Activated CD8-positive, alpha-beta memory T cell treated with anti-CD3 and anti-CD28 coated beads, Interleukin-2, amount 50 U/mL, for 4 hours (primary cell): Measurements from ENCODE around the gene PYGO2.
"Not testable (repeated sequence)": the region's sequence is repeated elsewhere in the genome, so short reads cannot be mapped to it uniquely, and the experiment has no call there.

Source experiments
- DNase-seq: peaks from one replicate; pipeline ENCODE4 v3.0.0-alpha.2; 2020

The PYGO2 gene

DNA sequence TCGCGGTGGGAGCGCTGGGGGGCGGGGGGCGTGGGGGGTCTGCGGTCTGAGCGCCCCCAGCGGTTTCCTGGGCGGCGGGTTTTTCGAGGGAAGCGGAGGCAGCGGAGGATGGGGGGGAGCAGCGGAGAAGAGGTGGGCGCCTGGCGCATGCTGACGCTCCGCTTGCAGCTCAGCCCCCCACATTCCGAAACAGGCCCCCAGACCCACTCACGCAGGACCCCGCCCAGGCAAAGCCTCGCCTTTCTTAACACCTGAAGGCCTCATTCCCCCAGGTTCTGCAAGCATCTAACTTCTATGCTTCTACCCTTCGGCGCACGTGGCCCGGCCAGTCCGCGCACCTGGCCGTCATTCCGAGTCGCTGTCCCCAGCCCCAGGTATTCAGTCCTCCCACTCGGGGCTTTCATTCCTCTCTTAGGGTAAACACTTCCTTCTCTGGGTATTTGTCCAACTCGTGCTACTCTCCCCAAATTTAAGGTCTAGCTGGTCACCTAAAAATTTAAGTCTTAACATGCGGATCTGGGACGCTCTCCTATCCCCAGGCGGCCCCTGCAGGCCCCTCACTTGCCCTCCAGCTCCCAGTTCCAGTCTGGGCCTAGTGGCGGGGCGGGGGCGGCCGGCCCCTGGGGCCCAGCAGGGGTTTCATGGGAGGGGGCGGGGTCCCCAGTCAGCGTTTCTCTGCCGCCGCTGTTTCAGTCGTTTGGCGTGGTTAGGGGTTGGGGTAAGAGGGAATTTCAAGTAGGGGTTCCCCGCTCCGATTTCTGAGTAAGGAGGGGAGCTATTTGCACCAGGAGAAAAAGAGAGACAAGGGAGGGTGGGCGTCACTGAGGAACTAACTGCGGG lies 38.2 kb upstream of the PYGO2 start:
- peak; percentile 61 for DNase-seq

DNA sequence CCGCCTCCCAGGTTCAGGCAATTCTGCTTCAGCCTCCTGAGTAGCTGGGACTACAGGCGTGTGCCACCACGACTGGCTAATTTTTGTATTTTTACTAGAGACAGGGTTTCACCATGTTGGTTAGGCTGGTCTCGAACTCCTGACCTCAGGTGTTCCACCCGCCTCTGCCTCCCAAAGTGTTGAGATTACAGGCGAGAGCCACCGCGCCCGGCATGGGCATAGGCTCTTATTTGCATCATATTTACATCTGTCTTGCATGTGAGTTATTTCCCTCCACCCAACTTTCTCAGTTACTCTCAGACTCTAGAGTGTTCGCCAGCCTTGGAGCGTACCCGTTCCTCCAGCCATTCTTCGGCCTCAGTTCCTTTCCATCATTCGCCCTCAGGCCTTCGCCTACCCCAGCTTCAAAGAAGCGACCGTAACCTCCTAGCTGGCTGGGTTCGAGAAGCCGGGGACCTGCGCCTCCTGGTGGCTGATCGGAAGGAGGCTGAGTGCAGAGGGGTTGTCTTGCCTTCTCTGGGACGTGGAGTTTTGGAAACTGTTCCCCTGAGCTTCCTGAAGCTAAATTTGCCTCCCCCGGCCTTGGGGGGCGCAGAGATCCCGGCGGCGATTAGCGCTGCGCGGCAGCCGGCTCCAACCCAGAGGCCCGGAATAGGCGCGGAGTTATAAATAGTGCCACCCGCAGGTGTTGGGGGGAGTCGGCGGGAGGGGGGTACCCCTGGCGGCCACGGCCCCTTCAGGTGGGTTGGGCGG lies 37.4 kb upstream of the PYGO2 start:
- peak; percentile 71 for DNase-seq

DNA sequence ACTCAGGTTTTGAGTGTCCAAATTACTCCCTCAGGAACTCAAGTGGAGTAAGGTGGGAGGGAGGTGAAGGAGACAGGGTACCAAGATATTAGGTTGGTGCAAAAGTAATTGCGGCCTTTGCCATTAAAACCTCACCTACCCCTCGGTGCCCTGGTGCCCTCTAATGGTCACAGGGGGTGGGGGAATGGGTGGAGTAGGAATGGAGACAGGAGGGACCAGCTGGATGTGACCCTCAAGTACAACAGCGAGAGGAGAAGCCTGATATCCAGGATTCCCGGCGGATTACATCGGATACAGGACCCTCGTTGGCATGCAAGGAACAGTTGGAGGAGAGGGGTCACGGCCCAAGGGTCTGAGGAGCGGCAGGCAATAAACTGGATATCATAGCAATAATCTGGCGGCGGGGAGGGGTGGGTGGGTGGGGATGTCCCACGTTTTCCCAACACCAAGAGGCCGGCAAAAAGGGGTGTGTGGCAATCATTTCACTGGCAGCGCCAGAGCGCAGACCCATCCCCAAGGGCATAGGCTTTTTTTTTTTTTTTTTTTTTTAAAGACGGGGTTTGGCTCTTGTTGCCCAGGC lies 36.7 kb upstream of the PYGO2 start:
- DNase-seq: no peak

DNA sequence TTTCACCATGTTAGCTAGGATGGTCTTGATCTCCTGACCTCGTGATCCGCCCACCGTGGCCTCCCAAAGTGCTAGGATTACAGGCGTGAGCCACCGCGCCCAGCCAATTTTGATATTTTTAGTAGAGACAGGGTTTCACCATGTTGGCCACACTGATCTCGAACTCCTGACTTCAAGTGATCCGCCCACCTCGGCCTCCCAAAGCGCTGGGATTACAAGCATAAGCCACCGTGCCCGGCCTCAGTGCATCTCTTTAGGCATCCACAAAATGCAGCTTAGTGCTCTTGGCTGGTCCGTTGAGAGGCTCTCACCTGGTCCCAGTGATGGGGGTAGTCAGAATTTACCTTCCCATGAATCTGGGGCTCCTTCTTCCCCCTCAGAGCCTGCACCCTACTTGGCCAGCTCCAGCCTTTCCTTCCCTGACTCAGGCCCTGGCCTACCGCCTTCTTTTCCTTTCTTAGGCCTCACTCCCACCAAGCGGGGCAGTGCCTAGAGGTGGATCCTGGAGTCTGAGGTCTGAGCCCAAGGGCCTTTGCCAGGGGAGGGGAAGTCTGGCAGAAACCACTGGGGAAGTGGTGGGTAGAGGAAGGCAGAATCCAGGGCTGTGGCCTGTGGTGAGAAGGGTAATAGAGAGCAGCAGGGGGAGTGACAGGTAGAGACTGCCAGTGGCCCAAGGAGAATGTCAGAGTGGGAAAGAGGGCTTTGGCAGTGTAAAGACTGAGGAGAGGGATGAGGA lies 35.6 kb upstream of the PYGO2 start:
- DNase-seq: no peak

DNA sequence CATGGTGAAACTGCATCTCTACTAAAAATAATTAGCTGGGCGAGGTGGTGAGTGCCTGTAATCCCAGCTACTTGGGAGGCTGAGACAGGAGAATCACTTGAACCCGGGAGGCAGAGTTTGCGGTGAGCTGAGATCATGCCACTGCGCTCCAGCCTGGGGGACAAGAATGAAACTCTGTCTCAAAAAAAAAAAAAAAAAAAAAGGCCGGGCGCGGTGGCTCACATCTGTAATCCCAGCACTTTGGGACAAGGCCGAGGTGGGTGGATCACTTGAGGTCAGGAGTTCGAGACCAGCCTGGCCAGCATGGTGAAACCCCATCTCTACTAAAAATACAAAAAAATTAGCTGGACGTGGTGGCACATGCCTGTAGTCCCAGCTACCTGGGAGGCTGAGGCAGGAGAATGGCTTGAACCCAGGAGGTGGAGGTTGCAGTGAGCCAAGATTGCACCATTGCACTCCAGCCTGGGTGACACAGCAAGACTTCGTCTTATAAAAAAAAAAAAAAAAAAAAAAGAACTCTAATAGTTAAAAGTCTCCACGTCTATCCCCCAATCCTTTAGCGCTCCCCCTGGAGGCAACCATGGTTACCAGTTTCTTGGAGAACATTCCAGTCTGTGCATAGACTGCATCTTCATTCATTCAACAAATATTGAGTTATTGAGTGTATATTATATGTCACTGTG lies 33.9 kb upstream of the PYGO2 start:
- not testable (repeated sequence) for DNase-seq

DNA sequence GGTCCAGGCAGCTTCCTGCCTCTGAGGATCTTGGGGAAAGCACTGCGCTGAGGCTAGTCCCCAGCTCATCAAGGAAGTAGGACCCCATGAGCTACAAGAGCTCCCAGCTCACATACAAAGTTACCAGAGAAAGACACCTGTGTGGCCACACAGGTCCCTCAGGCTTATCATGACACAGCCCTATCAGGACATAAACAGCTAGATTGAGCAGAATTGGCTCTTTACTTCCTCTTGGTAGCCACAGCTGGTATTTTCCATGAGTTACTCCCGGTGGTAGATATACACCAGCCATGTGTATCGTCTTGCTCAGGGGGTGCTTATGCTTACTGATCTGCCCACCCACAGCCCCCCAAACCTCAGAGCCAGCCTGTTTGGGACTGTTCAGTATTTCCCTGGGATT lies 33.0 kb upstream of the PYGO2 start:
- DNase-seq: no peak

DNA sequence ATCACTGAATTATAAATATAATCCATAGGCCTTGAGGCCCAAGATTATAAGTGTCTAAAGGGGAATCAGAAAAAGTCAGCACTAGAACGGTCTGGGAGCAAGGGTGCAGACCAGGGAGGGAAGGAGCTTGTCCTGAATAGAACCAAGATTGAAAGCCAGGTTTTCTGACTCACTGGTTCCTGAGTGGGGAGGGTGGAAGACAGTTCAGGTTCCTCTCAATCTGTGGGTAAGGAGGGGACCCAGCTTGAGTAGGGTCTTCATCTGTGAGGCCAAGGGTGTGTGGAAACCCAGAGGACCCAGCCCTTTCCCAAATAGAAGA lies 32.6 kb upstream of the PYGO2 start:
- DNase-seq: no peak

DNA sequence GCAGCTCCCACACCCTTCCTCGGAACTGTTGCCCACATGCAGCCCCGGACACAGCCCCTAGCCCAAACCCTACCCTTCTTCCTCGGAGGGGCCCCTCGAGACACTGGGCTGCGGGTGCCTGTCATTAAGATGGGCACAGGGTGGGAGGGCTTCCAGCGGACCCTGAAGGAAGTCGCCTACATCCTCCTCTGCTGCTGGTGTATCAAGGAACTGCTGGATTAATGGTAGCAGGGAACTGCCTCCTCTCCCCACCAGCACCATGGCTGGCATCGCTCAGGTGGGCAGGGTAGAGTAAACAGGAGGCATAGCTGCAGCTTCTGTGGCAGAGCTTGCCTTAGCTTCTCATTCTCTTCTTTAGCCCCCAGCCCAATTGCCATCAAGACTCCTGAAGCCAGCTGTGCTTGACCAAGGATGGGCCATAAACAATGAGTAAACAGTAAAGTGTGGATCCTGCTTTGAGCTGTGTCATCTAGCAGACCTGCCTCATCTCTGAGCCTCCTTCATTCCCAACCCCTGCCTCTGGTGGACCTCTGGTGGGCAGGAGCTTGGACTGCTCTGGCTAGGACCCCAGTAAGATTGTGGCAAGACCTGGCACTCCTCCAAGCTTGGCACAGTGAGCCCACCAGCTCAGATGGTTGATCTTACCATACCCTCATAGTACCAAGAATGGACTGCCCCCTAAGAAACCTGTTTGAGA lies 32.1 kb upstream of the PYGO2 start, which contains the start of gene LENEP:
LENEP (plus strand) TSS at position 15 of the 697 bp plus-strand sequence; CDS start at position 37, 22 bp downstream.
- no peak for DNase-seq

DNA sequence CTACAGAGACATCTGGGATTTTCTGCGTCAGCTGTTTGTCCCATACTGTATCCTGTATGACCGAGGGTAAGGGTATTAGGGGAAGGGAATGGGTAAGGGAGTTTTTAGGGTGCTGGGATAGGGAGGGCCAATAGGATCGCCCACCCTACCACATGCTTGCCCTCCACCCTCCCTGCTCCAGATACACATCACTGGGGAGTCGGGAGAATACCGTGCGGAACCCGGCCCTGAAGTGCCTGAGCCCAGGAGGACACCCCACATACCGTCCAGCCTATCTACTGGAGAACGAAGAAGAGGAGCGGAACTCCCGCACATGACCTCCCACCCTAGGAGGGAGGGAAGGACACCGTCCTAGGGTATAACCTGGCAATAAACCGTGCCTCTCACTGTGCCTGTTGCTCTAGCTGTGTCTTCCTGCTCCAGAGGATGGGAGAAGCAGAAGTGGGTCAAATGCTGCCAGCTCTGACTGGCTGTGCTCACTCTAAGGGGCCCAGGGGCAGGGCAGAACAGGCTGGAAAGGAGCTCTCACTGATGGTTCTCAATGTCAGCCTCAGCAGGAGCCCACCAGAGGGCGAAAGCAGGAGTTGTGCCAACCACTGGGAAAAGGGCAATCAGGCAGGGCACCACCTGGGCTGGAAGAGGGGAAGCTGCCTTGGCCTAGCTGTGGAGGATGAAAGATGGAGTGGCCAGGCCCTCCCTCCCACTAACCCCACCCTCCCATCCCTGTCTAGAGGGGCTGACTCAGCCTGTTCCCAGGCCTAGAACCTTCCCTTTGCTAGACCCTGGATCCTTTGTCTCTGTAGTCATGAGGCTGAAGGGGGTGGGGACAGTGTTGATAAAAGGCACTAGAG lies 31.4 kb upstream of the PYGO2 start:
- no peak for DNase-seq

DNA sequence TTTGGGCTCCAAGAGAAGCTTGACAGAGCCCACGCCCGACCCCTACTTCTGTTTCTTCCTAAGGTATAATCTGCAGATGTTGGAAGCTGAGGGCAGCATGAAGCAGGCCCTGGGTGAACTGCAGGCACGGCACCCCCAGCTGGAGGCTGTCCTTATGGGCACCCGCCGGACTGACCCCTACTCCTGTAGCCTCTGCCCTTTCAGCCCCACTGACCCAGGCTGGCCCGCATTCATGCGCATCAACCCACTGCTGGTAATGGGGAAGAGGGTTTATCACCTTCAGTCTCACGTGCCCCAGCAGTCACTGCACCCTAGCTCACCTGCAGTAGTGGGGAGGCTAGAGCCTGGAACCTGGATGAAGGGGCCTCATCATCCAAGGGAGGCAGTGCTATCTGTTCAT lies 28.7 kb upstream of the PYGO2 start:
- DNase-seq: no peak

DNA sequence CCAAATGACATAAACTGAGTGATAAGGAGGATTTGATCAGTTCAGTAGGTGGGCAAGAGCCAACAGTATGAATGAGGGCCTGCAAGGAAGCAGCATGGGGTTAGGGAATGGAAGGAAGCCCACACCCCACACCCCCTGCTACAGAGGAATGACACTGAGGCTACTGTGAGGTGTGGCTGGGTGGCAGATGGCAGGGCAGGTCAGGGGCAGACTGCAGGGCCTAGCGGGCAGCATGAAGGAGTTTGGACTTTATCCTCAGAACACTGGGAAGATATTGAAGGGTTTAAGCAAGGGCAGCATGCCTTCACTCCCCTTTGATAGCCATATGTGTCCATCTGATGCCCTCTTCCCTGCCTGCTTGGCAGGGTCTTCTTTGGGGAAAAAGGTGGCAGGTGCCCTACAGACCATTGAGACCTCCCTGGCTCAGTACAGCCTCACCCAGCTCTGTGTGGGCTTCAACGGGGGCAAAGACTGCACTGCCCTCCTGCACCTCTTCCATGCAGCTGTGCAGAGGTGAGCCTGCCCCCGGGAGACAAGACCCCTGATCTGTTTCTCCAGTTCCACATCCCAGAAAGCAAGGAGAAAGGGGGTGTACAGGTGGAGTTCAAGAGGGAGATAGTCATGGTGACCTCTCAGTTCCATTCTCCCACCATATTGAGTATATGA lies 27.7 kb upstream of the PYGO2 start:
- no peak for DNase-seq

DNA sequence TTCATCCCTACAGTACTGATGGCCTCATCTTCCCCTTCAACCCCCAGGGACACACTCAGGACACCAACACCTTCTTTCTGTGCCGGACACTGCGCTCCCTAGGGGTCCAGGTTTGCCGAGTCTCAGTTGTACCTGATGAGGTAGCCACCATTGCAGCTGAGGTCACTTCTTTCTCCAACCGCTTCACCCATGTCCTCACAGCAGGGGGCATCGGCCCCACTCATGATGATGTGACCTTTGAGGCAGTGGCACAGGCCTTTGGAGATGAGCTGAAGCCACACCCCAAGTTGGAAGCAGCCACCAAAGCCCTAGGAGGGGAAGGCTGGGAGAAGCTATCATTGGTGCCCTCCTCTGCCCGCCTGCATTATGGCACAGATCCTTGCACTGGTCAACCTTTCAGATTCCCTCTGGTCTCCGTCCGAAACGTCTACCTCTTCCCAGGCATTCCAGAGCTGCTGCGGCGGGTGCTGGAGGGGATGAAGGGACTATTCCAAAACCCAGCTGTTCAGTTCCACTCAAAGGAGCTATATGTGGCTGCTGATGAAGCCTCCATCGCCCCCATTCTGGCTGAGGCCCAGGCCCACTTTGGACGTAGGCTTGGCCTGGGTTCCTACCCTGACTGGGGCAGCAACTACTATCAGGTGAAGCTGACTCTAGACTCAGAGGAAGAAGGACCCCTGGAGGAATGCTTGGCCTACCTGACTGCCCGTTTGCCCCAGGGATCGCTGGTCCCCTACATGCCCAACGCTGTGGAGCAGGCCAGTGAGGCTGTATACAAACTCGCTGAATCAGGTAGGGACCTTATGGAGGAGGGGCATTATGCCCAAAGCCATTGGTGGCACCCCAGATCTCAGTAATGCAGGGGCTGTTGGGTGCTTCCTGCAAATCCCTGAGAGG lies 26.7 kb upstream of the PYGO2 start:
- DNase-seq: no peak

DNA sequence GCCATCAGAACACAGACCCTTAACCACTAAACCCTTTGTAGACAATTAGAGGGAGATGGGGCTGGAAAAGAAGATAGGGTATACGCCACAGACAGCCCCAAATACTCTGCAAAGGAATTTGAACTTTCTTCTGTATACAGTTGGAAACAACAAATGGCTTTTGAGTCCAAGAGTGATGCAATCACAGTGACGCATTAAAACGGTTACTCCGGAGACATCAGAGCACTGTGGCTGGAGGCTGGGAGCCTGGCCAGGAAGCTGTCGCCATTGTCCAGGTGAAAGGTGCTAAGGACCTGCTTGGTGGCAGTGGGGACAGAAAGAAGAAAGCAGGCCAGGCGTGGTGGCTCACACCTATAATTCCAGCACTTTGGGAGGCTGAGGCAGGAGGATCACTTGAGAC lies 25.7 kb upstream of the PYGO2 start:
- no peak for DNase-seq

DNA sequence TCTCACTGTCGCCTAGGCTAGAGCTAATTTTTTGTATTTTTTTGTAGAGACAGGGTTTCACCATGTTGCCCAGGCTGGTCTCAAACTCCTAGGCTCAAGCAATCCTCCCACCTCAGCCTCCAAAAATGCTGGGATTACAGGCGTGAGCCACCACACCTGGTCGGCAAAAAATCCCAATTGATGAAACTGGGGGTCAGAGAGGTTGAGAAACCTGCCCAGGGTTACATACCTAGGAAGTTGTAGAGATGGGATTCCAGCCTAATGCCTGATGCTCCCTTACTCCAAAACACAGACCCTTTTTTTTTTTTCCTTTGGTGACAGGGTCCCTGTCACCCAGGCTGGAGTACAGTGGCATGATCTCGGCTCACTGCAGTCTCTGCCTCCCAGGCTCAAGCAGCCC lies 25.2 kb upstream of the PYGO2 start:
- not testable (repeated sequence) for DNase-seq

DNA sequence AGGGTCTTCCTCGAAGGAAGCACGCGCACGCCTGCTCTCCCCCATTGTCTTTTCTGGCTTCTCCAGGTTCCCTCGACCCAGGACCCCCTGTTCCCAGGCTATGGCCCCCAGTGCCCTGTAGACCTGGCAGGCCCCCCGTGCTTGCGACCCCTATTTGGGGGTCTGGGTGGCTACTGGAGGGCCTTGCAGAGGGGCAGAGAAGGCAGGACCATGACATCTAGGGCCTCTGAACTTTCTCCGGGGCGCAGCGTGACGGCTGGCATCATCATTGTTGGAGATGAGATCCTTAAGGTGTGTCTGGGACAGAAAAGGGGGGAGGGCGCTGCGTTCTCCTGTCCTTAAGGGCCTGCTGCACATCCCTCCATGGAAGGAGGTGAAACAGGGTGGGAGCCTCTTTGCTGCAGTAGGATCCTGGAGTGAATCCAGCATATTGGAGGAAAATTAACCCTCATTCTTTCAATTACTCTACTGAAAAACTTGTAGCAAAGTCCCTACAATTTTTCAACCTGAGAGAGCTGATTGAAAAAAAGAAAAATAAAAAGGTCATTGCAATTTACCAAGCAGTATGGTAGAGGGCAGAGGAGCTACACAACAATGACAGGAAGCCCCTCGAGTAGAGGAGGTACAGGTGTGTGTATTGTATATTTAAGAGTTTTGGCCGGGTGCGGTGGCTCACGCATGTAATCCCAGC lies 22.3 kb upstream of the PYGO2 start:
- DNase-seq: no peak

DNA sequence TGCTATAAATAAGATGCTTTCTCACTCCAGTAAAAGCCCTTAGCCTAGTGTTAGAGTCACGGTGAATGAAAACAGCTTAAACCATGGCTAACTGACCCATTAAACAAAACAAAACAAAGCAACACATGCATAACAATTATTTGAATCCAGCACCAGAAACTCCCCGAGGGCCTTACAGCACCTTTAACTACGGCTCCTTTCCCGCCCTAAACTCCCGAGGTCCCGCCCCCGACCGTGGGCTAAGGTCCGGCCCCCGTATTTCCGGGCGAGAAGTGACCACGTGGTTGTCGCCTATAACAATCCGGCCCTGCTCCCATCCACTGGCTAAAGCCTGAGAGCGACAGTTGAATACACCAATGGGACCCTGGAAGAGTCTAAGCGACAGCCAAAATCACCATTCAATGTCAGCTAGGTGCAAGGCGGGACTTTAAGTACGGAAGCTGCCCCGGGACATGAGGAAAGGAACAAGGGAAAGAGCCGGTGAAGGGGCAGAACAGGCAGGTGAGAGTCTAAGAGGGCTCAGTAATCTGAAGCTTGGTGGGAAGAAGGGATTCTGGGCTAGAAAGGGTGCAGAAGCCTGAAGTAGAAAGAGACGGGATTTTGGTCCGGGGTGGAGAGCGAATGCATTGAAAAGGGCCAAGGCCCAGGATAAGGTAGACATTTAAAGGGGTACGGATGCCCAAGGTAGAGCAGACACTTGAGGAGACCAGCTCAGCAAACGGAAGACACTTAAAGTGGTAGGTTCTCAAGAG lies 21.5 kb upstream of the PYGO2 start, which contains the start of gene FLAD1:
FLAD1 (plus strand) TSS at position 448 of the 752 bp plus-strand sequence. CDS start 351 bp downstream, outside the sequence.
- peak; percentile 92 for DNase-seq

DNA sequence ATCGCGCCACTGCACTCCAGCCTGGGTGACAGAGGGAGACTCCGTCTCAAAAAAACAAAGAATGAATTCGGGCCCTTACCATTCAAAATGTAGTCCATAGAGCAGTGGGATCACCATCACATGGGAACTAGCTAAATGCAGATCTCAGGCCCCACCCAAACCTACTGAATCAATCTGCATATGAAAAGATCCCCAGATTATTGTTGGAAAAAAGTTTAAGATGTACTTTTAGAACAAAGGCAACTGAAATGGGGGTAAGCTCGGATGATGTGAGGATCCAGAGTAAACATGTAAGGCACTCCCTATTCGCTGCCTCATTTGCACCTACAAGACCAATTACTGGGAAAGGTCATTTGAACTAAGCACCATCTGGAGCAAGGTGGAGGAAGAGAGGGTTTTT lies 20.8 kb upstream of the PYGO2 start:
- no peak for DNase-seq

DNA sequence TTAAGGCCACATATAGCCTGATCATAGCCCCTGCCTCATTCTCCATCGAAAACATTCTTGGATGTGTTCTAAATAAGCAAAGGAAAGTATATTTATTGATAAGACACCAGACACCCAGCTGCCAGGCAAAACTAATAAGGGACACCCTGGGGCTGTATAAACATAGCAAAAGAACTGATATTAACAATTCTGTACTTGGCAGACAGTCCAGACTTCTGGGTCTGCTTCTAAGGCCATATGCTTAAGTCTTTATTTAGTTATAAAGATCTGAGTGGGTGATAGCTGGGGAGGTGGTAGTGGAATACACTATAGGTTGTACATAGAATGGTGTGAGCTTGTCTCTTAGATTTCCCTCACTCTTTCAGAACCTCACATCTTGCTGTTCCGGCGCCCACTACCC lies 16.8 kb upstream of the PYGO2 start:
- DNase-seq: no peak
